ENCODE measurements around the gene SLC22A6.

Gene SLC22A6

GRCh38 chr11:62999156-62999555 is 14.4 kb upstream of the SLC22A6 start:
- H2AK5ac ChIP-seq (ENCODE audit: low read length): no peak overlapping the region
- H3K56ac ChIP-seq (ENCODE audit: low read length): no peak overlapping the region
- no peak overlapping the region for H2BK5ac ChIP-seq (ENCODE audit: low read length)
- no peak overlapping the region for H3K18ac ChIP-seq (ENCODE audit: low read length)
- H4K5ac ChIP-seq (ENCODE audit: low read length): no peak overlapping the region
- no peaks in the 10 kb centered on the region for H3K79me1 ChIP-seq (ENCODE audit: low read length)
- H3K4me3 ChIP-seq (ENCODE audit: low read length): no peak overlapping the region
- WGBS (ENCODE audit: extremely low coverage, insufficient coverage, low lambda C conversion rate): no CpG with 5 or more reads among the region's 5 CpGs
- H3K23ac ChIP-seq (ENCODE audit: low read length): no peak overlapping the region
- no peak overlapping the region for H3K4ac ChIP-seq (ENCODE audit: low read depth, low read length)
- no peaks in the 10 kb centered on the region for H3K79me2 ChIP-seq (ENCODE audit: control insufficient read depth, insufficient read depth, low read length)
- no peaks in the 10 kb centered on the region for H3K27me3 ChIP-seq (ENCODE audit: insufficient read depth, low read length, poor library complexity)
- H4K8ac ChIP-seq (ENCODE audit: low read depth, low read length): no peak overlapping the region
- H3K4me2 ChIP-seq (ENCODE audit: low read length): no peak overlapping the region
- H3K9ac ChIP-seq (ENCODE audit: low read length): no peak overlapping the region
- H2BK120ac ChIP-seq (ENCODE audit: low read depth, low read length): no peak overlapping the region
- H2BK15ac ChIP-seq (replicated peaks; ENCODE audit: low read depth): no peak overlapping the region
- DNase-seq: no peak
- H3K36me3 ChIP-seq (ENCODE audit: control insufficient read depth, insufficient read depth, low read length): no peaks in the 10 kb centered on the region
- H3K27ac ChIP-seq (ENCODE audit: low read depth, low read length): no peak overlapping the region
- H3K4me1 ChIP-seq (ENCODE audit: control insufficient read depth, low read depth, low read length): no peaks in the 10 kb centered on the region

DNA sequence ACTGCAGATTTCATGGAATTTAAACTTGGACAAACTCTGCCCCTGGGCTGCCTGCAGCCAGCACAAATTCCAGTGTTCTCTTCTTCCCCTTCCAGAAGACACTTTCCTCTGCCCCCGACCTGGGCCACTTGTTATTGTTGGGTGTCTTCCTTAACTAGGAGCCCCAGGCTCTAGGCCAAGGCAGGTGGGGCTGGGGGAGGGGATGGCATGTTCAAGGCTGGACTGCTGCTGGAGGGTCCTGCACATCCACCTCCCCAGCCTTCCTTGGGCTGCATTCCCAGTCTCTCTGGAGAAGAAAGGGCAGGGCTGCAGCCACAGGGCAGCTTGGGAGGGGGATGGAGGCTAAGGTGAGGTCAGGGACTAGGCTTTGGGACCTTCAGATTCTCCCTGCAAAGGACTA is 11.5 kb upstream of the SLC22A6 start:
- H3K79me1 ChIP-seq (ENCODE audit: low read length): no peaks in the 10 kb centered on the region
- H3K4me2 ChIP-seq (ENCODE audit: low read length): no peak overlapping the region
- no peaks in the 10 kb centered on the region for H3K4me1 ChIP-seq (ENCODE audit: control insufficient read depth, low read depth, low read length)
- no peak overlapping the region for H3K4ac ChIP-seq (ENCODE audit: low read depth, low read length)
- H2AK5ac ChIP-seq (ENCODE audit: low read length): no peak overlapping the region
- H2BK15ac ChIP-seq (replicated peaks; ENCODE audit: low read depth): no peak overlapping the region
- no peak overlapping the region for H4K5ac ChIP-seq (ENCODE audit: low read length)
- H2BK5ac ChIP-seq (ENCODE audit: low read length): no peak overlapping the region
- H3K27me3 ChIP-seq (ENCODE audit: insufficient read depth, low read length, poor library complexity): no peaks in the 10 kb centered on the region
- H3K79me2 ChIP-seq (ENCODE audit: control insufficient read depth, insufficient read depth, low read length): no peaks in the 10 kb centered on the region
- DNase-seq: no peak
- H3K18ac ChIP-seq (ENCODE audit: low read length): no peak overlapping the region
- no CpG with 5 or more reads among the region's 1 CpG for WGBS (ENCODE audit: extremely low coverage, insufficient coverage, low lambda C conversion rate)
- H3K4me3 ChIP-seq (ENCODE audit: low read length): no peak overlapping the region
- no peaks in the 10 kb centered on the region for H3K36me3 ChIP-seq (ENCODE audit: control insufficient read depth, insufficient read depth, low read length)
- H4K8ac ChIP-seq (ENCODE audit: low read depth, low read length): no peak overlapping the region
- H3K56ac ChIP-seq (ENCODE audit: low read length): no peak overlapping the region
- H3K9ac ChIP-seq (ENCODE audit: low read length): no peak overlapping the region
- no peak overlapping the region for H3K23ac ChIP-seq (ENCODE audit: low read length)
- no peak overlapping the region for H2BK120ac ChIP-seq (ENCODE audit: low read depth, low read length)
- no peak overlapping the region for H3K27ac ChIP-seq (ENCODE audit: low read depth, low read length)

GRCh38 chr11:62994775-62995174 is 10.0 kb upstream of the SLC22A6 start:
- no peak overlapping the region for H3K4me2 ChIP-seq (ENCODE audit: low read length)
- H3K56ac ChIP-seq (ENCODE audit: low read length): no peak overlapping the region
- H2BK15ac ChIP-seq (replicated peaks; ENCODE audit: low read depth): no peak overlapping the region
- no CpG with 5 or more reads among the region's 4 CpGs for WGBS (ENCODE audit: extremely low coverage, insufficient coverage, low lambda C conversion rate)
- H3K79me1 ChIP-seq (ENCODE audit: low read length): no peaks in the 10 kb centered on the region
- H3K4ac ChIP-seq (ENCODE audit: low read depth, low read length): no peak overlapping the region
- no peaks in the 10 kb centered on the region for H3K4me1 ChIP-seq (ENCODE audit: control insufficient read depth, low read depth, low read length)
- H3K18ac ChIP-seq (ENCODE audit: low read length): no peak overlapping the region
- no peaks in the 10 kb centered on the region for H3K36me3 ChIP-seq (ENCODE audit: control insufficient read depth, insufficient read depth, low read length)
- no peak overlapping the region for H2AK5ac ChIP-seq (ENCODE audit: low read length)
- H3K9ac ChIP-seq (ENCODE audit: low read length): no peak overlapping the region
- no peaks in the 10 kb centered on the region for H3K79me2 ChIP-seq (ENCODE audit: control insufficient read depth, insufficient read depth, low read length)
- H2BK120ac ChIP-seq (ENCODE audit: low read depth, low read length): no peak overlapping the region
- no peaks in the 10 kb centered on the region for H3K27me3 ChIP-seq (ENCODE audit: insufficient read depth, low read length, poor library complexity)
- no peak overlapping the region for H3K27ac ChIP-seq (ENCODE audit: low read depth, low read length)
- H2BK5ac ChIP-seq (ENCODE audit: low read length): no peak overlapping the region
- DNase-seq: no peak
- no peak overlapping the region for H3K23ac ChIP-seq (ENCODE audit: low read length)
- H4K5ac ChIP-seq (ENCODE audit: low read length): no peak overlapping the region
- H4K8ac ChIP-seq (ENCODE audit: low read depth, low read length): no peak overlapping the region
- H3K4me3 ChIP-seq (ENCODE audit: low read length): no peak overlapping the region

DNA sequence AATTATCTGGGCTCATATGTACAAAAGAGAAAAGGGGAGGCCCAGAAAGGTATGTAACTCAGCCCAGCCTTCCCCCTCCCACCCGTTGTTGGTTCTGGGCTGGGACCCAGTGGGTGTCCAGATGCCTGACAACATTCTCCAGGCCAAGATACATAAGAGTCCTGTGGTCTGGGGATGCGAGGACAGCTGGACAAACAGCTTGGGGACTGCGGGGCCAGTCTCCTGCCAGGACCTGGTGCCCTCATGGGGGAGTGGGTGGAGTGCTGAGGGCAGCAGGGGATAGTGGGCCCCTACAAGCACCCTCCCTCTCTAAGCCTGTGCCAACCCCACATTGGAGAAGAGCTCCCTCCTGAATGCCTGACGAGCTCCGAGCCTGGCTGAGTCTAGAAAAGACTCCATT is 3.5 kb upstream of the SLC22A6 start:
- Histone ChIP-seq H4K5ac (ENCODE audit: low read length) (no peak overlapping the region), H2AK5ac (ENCODE audit: low read length) (no peak overlapping the region), H3K36me3 (ENCODE audit: control insufficient read depth, insufficient read depth, low read length) (no peaks in the 10 kb centered on the region), H3K9ac (ENCODE audit: low read length) (no peak overlapping the region), H3K56ac (ENCODE audit: low read length) (no peak overlapping the region), H4K8ac (ENCODE audit: low read depth, low read length) (no peak overlapping the region), H2BK15ac (replicated peaks; ENCODE audit: low read depth) (no peak overlapping the region), H3K4me1 (ENCODE audit: control insufficient read depth, low read depth, low read length) (no peaks in the 10 kb centered on the region), H3K4me2 (ENCODE audit: low read length) (no peak overlapping the region), H3K4me3 (ENCODE audit: low read length) (no peak overlapping the region), H2BK120ac (ENCODE audit: low read depth, low read length) (no peak overlapping the region), H3K27me3 (ENCODE audit: insufficient read depth, low read length, poor library complexity) (no peaks in the 10 kb centered on the region), H3K18ac (ENCODE audit: low read length) (no peak overlapping the region), H3K23ac (ENCODE audit: low read length) (no peak overlapping the region), H3K27ac (ENCODE audit: low read depth, low read length) (no peak overlapping the region), H3K4ac (ENCODE audit: low read depth, low read length) (no peak overlapping the region), H3K79me1 (ENCODE audit: low read length) (no peaks in the 10 kb centered on the region), H3K79me2 (ENCODE audit: control insufficient read depth, insufficient read depth, low read length) (no peaks in the 10 kb centered on the region), H2BK5ac (ENCODE audit: low read length) (no peak overlapping the region)
- DNase-seq: no peak
- no CpG with 5 or more reads among the region's 5 CpGs for WGBS (ENCODE audit: extremely low coverage, insufficient coverage, low lambda C conversion rate)

DNA sequence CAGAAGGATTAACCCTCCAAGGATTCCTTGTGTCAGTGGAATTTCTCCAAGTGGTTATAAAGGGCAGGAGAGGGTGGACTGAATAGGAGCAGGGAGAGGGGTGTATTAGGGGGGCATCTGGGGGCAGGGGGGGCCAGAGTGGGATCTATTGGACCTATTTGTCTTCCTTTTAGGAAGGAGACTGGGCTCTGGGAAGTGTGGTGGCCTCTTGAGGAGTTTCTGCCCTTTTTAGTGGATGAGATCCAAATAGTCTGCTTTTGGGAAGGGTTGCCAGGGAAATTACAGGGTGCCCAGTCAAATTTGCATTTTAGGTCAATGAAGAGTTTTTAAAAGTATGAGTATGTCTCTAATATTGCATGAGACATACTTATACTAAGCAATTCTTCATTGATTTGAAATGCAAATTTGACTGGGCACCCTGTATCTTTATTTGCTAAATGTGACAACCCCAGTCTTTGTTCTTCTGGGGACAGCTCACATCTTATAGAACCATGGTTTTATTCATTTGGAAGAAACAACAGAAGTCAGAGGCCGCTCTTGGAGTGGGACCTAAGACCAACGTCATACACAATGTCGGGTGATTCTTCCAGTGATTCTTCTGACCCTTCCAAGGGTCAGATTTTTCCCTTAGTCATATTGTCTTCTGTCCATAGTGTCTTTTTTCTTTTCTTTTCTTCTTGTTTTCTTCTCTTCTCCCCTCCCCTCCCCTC is 429 bp upstream of the SLC22A6 start:
- no peak overlapping the region for H2BK120ac ChIP-seq (ENCODE audit: low read depth, low read length)
- no CpG with 5 or more reads among the region's 3 CpGs for WGBS (ENCODE audit: extremely low coverage, insufficient coverage, low lambda C conversion rate)
- no peak overlapping the region for H2BK5ac ChIP-seq (ENCODE audit: low read length)
- H3K27ac ChIP-seq (ENCODE audit: low read depth, low read length): no peak overlapping the region
- DNase-seq: no peak
- H3K18ac ChIP-seq (ENCODE audit: low read length): no peak overlapping the region
- no peak overlapping the region for H2BK15ac ChIP-seq (replicated peaks; ENCODE audit: low read depth)
- H3K9ac ChIP-seq (ENCODE audit: low read length): no peak overlapping the region
- no peak overlapping the region for H4K5ac ChIP-seq (ENCODE audit: low read length)
- no peak overlapping the region for H2AK5ac ChIP-seq (ENCODE audit: low read length)
- no peak overlapping the region for H3K23ac ChIP-seq (ENCODE audit: low read length)
- no peak overlapping the region for H3K4ac ChIP-seq (ENCODE audit: low read depth, low read length)
- H3K56ac ChIP-seq (ENCODE audit: low read length): no peak overlapping the region
- H3K79me1 ChIP-seq (ENCODE audit: low read length): no peaks in the 10 kb centered on the region
- no peak overlapping the region for H3K4me2 ChIP-seq (ENCODE audit: low read length)
- no peaks in the 10 kb centered on the region for H3K79me2 ChIP-seq (ENCODE audit: control insufficient read depth, insufficient read depth, low read length)
- H3K36me3 ChIP-seq (ENCODE audit: control insufficient read depth, insufficient read depth, low read length): no peaks in the 10 kb centered on the region
- no peak overlapping the region for H4K8ac ChIP-seq (ENCODE audit: low read depth, low read length)
- no peaks in the 10 kb centered on the region for H3K27me3 ChIP-seq (ENCODE audit: insufficient read depth, low read length, poor library complexity)
- H3K4me3 ChIP-seq (ENCODE audit: low read length): no peak overlapping the region
- H3K4me1 ChIP-seq (ENCODE audit: control insufficient read depth, low read depth, low read length): no peaks in the 10 kb centered on the region

All from mesendoderm (in vitro differentiated cells).